Skeletal muscle tissue (tissue), 4 donors: ENCODE results near the gene AKT3. TPM values are rescaled to one million over a fixed set of nuclear protein-coding genes. Genes with fewer than 3 reads are reported as not detected.

Source experiments
- H3K27ac ChIP-seq: one replicate; pipeline ENCODE4 v1.7.0; 2013; ENCODE audit warnings: mild to moderate bottlenecking, low read depth, low read length, inconsistent platforms
- H3K27me3 ChIP-seq, 3 donors: one replicate each; pipeline ENCODE4 v1.7.0; 2013; ENCODE audit warnings: low read length in 3 of 3; ENCODE audit not compliant: control insufficient read depth in 3 of 3, insufficient read depth in 3 of 3
- H3K36me3 ChIP-seq, 3 donors: one replicate each; pipeline ENCODE4 v1.7.0; 2013; ENCODE audit warnings: low read length in 3 of 3; ENCODE audit not compliant: control insufficient read depth in 3 of 3, insufficient read depth in 3 of 3
- H3K4me1 ChIP-seq, 3 donors: one replicate each; pipeline ENCODE4 v1.7.0; 2013; ENCODE audit warnings: low read length in 3 of 3, mild to moderate bottlenecking in 3 of 3; ENCODE audit not compliant: control insufficient read depth in 3 of 3, insufficient read depth in 3 of 3
- H3K4me3 ChIP-seq, 3 donors: one replicate each; pipeline ENCODE4 v1.7.0; 2013; ENCODE audit warnings: low read length in 3 of 3
- H3K9ac ChIP-seq, 3 donors: one replicate each; pipeline ENCODE4 v1.7.0; 2013; ENCODE audit warnings: low read length in 3 of 3, mild to moderate bottlenecking in 3 of 3, moderate library complexity in 2 of 3, low read depth in 1 of 3
- H3K9me3 ChIP-seq, 3 donors: one replicate each; pipeline ENCODE4 v1.7.0; 2013; ENCODE audit warnings: low read length in 3 of 3; ENCODE audit not compliant: control insufficient read depth in 3 of 3
- total RNA-seq: library from RNA; depleted of rRNA; stranded (reverse); fragments of >200 nt; gene quantifications from one replicate; pipeline ENCODE4 v1.2.3, GENCODE V29; 2014
- donor health status: Osteomylitis.

AKT3 gene
- total RNA-seq, 1 donor from 2014 or later = 28.7 TPM

- H3K27ac ChIP-seq = no peak overlapping the region
- H3K27me3 ChIP-seq = no peaks in the 10 kb centered on the region
- H3K4me3 ChIP-seq = no peak overlapping the region
- H3K4me1 ChIP-seq = no peaks in the 10 kb centered on the region
- peaks cover 0 to 2% (median 0%) of the 10 kb centered on the region in 3 donors for H3K9me3 ChIP-seq
- H3K36me3 ChIP-seq = no peaks in the 10 kb centered on the region
- H3K9ac ChIP-seq = no peak overlapping the region
These were observed 277.1 kb downstream of the AKT3 start for GRCh38 chr1:243572940-243573339.

- H3K9me3 ChIP-seq = no peaks in the 10 kb centered on the region
- H3K4me3 ChIP-seq = no peak overlapping the region
- H3K27me3 ChIP-seq = no peaks in the 10 kb centered on the region
- H3K4me1 ChIP-seq = no peaks in the 10 kb centered on the region
- no peak overlapping the region for H3K27ac ChIP-seq
- no peaks in the 10 kb centered on the region for H3K36me3 ChIP-seq
- H3K9ac ChIP-seq = no peak overlapping the region
These were observed 281.2 kb downstream of the AKT3 start for GRCh38 chr1:243568793-243569192.

- no peak overlapping the region for H3K27ac ChIP-seq
- H3K36me3 ChIP-seq = peaks cover 0 to 8% (median 0%) of the 10 kb centered on the region in 3 donors
- no peaks in the 10 kb centered on the region for H3K4me1 ChIP-seq
- no peak overlapping the region for H3K4me3 ChIP-seq
- H3K9me3 ChIP-seq = no peaks in the 10 kb centered on the region
- no peaks in the 10 kb centered on the region for H3K27me3 ChIP-seq
- no peak overlapping the region for H3K9ac ChIP-seq
These were observed 285.2 kb downstream of the AKT3 start for GRCh38 chr1:243564814-243565213.

DNA sequence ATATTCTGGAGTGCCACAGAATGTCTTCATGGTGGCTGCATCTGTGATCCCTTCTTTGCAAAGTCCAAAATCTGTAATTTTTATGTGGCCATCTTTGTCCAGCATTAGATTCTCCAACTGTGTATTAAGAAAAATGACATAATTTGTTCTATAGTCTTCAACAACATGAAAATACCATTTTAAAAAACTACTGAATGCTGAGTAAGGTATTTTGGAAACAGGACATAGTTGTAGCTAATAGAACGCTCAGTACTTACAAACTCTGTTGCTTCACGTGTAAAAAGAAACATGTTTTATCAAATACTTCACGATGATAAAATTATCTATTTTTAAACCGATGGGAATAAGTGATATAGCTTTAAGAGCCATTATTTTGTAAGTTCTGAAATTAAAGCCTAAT lies 286.3 kb downstream of the AKT3 start:
- H3K4me3 ChIP-seq = no peak overlapping the region
- no peak overlapping the region for H3K9ac ChIP-seq
- peaks cover 0 to 8% (median 0%) of the 10 kb centered on the region in 3 donors for H3K36me3 ChIP-seq
- H3K27me3 ChIP-seq = no peaks in the 10 kb centered on the region
- no peak overlapping the region for H3K27ac ChIP-seq
- no peaks in the 10 kb centered on the region for H3K4me1 ChIP-seq
- no peaks in the 10 kb centered on the region for H3K9me3 ChIP-seq

DNA sequence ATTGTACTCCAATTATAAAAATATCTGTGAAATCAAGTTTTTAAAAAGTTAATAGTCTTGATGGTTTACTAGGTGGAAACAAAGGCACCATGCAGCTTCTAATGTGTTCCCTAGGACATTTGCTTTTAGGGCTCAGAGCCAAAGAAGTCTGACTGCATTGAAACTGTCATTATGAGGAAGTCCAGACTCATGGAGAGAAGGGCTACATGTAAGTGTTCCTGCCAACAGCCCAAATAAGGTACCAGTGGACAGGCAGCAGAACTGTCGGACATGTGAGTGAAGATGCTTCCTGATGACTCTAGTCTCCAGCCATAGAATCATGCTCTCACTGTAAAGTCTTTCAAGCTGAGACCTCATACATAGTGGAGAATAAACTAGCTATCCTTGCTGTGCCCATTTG lies 287.6 kb downstream of the AKT3 start:
- H3K27me3 ChIP-seq = no peaks in the 10 kb centered on the region
- peaks cover 0 to 8% (median 0%) of the 10 kb centered on the region in 3 donors for H3K36me3 ChIP-seq
- H3K4me1 ChIP-seq = no peaks in the 10 kb centered on the region
- H3K9me3 ChIP-seq = no peaks in the 10 kb centered on the region
- H3K4me3 ChIP-seq = no peak overlapping the region
- H3K27ac ChIP-seq = no peak overlapping the region
- H3K9ac ChIP-seq = no peak overlapping the region

GRCh38 chr1:243561588-243562319 lies 288.3 kb downstream of the AKT3 start:
- no peak overlapping the region for H3K4me3 ChIP-seq
- H3K4me1 ChIP-seq = no peaks in the 10 kb centered on the region
- H3K27ac ChIP-seq = no peak overlapping the region
- peaks cover 0 to 8% (median 0%) of the 10 kb centered on the region in 3 donors for H3K36me3 ChIP-seq
- no peak overlapping the region for H3K9ac ChIP-seq
- H3K27me3 ChIP-seq = no peaks in the 10 kb centered on the region
- H3K9me3 ChIP-seq = no peaks in the 10 kb centered on the region

GRCh38 chr1:243559575-243560162 lies 290.4 kb downstream of the AKT3 start:
- H3K36me3 ChIP-seq = peaks cover 0 to 8% (median 0%) of the 10 kb centered on the region in 3 donors
- no peaks in the 10 kb centered on the region for H3K9me3 ChIP-seq
- H3K27ac ChIP-seq = no peak overlapping the region
- H3K4me1 ChIP-seq = no peaks in the 10 kb centered on the region
- no peak overlapping the region for H3K4me3 ChIP-seq
- no peak overlapping the region for H3K9ac ChIP-seq
- no peaks in the 10 kb centered on the region for H3K27me3 ChIP-seq

DNA sequence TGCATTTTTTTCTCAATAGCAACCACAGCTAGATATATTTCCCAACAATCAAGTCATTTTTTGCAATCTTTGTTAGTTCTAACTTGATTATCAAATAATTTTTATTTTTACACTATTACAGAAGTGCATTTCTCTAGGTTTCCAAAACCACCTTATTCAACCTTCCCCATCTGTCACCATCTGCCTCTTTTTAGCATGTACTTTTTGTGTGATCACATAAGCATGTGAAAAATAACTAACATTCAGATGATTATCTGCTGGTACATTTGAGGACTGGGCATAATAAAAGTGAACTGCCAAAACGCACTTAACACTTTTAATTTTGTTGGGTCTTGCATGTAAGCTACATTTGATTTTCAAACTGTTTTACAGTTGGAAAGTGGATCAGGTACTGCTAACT lies 291.5 kb downstream of the AKT3 start:
- H3K9me3 ChIP-seq = no peaks in the 10 kb centered on the region
- H3K36me3 ChIP-seq = peaks cover 0 to 8% (median 0%) of the 10 kb centered on the region in 3 donors
- no peaks in the 10 kb centered on the region for H3K27me3 ChIP-seq
- no peak overlapping the region for H3K27ac ChIP-seq
- no peaks in the 10 kb centered on the region for H3K4me1 ChIP-seq
- H3K4me3 ChIP-seq = no peak overlapping the region
- no peak overlapping the region for H3K9ac ChIP-seq

- H3K27ac ChIP-seq = no peak overlapping the region
- no peaks in the 10 kb centered on the region for H3K27me3 ChIP-seq
- H3K9me3 ChIP-seq = no peaks in the 10 kb centered on the region
- H3K4me3 ChIP-seq = no peak overlapping the region
- H3K4me1 ChIP-seq = no peaks in the 10 kb centered on the region
- H3K9ac ChIP-seq = no peak overlapping the region
- peaks cover 0 to 8% (median 0%) of the 10 kb centered on the region in 3 donors for H3K36me3 ChIP-seq
These were observed 292.2 kb downstream of the AKT3 start for GRCh38 chr1:243557866-243558265.

- no peaks in the 10 kb centered on the region for H3K9me3 ChIP-seq
- no peaks in the 10 kb centered on the region for H3K4me1 ChIP-seq
- no peaks in the 10 kb centered on the region for H3K27me3 ChIP-seq
- no peak overlapping the region for H3K9ac ChIP-seq
- no peak overlapping the region for H3K27ac ChIP-seq
- no peaks in the 10 kb centered on the region for H3K36me3 ChIP-seq
- no peak overlapping the region for H3K4me3 ChIP-seq
These were observed 295.4 kb downstream of the AKT3 start for GRCh38 chr1:243554686-243555085.
